ENCODE data around the gene TTC13.

DNA sequence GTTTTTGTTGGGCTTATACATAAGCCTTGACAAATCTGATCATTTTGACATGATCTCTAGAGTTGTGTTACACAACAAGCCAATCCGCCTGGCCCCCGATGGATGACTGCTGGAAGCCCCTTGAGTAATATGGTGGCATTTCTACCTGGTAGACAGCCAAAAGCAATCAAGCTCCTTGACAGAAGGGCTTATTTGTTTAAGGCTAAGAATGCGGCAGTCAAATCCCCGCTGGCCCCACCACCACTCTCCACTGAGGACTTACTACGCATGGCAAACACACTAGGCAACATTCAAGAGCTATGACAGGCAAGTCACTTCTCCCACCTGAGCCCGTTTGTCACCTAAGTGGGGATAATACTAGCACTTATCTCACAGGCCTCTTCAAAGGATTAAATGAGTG is 77.0 kb downstream of the TTC13 start:
- TF ChIP-seq, protein P1, sequence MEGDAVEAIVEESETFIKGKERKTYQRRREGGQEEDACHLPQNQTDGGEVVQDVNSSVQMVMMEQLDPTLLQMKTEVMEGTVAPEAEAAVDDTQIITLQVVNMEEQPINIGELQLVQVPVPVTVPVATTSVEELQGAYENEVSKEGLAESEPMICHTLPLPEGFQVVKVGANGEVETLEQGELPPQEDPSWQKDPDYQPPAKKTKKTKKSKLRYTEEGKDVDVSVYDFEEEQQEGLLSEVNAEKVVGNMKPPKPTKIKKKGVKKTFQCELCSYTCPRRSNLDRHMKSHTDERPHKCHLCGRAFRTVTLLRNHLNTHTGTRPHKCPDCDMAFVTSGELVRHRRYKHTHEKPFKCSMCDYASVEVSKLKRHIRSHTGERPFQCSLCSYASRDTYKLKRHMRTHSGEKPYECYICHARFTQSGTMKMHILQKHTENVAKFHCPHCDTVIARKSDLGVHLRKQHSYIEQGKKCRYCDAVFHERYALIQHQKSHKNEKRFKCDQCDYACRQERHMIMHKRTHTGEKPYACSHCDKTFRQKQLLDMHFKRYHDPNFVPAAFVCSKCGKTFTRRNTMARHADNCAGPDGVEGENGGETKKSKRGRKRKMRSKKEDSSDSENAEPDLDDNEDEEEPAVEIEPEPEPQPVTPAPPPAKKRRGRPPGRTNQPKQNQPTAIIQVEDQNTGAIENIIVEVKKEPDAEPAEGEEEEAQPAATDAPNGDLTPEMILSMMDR (IDR thresholded peaks at IDR 0.05) = no peak
- TF ChIP-seq EP300 (IDR thresholded peaks at IDR 0.05) = no peak
- no peak for TF ChIP-seq POLR2A (IDR thresholded peaks at IDR 0.05)

All from tibial nerve (tissue), 4 donors.